HG03469 (cell line): ENCODE results near the gene ASPRV1.

ENCODE experiments used
- ATAC-seq: cut with Tn5 transposase; IDR thresholded peaks from one replicate; pipeline ENCODE4 v1.9.1; 2021; ENCODE audit warnings: mild to moderate bottlenecking, moderate library complexity, moderate number of reproducible peaks; ENCODE audit not compliant: unreplicated experiment

Gene ASPRV1

DNA sequence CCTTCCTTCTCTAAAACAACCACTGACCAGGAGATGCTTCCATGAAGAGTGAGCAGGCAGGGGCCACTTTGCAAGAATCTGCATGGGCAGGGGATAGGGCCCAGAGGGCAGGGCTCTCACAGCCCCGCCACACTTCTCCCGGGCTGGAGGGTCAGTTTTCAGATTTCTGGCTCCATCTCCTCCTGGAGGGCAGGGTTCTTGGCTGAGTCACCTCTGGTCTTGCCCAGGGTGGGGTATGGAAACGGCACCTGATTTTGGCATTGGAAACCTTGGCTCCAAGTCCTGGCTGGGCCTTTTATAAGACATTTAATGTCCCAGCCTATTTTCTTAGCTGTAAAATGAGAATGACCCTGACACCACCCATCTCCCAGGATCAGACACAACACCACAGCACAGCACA, 27.6 kb upstream of the ASPRV1 start:
- no peak for ATAC-seq

DNA sequence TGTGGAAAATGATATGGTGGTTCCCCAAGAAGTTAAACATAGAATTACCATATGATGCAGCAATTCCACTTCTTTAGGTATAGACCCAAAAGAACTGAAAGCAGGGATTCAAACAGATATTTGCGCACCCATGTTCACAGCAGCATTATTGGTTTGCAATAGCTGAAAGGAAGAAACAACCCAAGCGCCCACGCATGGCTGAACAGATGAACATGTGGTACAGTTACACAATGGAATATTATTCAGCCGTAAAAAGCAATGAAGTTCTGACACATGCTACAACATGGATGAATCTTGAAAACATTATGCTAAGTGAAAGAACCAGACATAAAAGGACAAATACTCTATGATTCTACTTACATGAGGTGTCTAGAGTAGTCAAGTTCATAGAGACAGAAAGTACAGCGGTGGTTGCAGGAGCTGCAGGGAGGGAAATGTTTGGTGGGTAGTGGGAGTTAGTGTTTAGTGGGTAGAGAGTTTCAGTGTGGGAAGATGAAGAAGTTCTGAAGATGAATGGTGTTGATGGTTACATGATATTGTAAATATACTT, 26.7 kb upstream of the ASPRV1 start:
- no peak for ATAC-seq

- ATAC-seq, result no peak
Measured at GRCh38 chr2:69986691-69987090, 25.3 kb upstream of the ASPRV1 start.

GRCh38 chr2:69985688-69986087, 24.3 kb upstream of the ASPRV1 start:
- no peak for ATAC-seq

- no peak for ATAC-seq
Measured at GRCh38 chr2:69985216-69985615, 23.8 kb upstream of the ASPRV1 start.

DNA sequence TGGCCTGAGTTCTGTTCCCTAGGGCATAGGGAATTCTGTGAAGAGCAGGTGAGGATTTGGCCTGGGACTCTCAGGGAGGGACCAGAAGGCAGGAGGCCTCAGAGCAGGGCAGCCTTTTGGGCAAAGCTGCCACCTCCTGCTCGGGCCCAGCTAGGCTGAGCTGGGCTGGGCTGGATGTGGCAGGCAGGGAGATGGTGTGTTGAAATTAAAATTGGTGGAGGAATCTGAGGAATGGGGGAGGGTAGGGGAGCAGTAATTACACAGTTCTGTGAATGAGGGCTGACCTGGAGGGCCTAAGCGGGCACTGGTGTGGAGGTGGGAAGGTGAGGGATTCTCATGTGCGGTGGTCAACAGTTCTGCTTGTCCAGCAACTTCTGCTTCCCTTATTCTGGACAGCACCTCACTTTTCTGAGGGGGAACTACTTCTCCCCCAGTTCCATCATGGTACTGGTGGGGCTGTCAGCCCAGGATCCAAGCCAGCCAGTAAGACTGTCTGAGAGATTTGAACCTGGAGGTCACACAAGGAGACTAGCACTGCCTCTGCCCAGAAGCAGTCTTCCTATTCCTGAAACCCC, 22.0 kb upstream of the ASPRV1 start:
- no peak for ATAC-seq

- no peak for ATAC-seq
Measured at GRCh38 chr2:69979902-69980807, 18.7 kb upstream of the ASPRV1 start.

DNA sequence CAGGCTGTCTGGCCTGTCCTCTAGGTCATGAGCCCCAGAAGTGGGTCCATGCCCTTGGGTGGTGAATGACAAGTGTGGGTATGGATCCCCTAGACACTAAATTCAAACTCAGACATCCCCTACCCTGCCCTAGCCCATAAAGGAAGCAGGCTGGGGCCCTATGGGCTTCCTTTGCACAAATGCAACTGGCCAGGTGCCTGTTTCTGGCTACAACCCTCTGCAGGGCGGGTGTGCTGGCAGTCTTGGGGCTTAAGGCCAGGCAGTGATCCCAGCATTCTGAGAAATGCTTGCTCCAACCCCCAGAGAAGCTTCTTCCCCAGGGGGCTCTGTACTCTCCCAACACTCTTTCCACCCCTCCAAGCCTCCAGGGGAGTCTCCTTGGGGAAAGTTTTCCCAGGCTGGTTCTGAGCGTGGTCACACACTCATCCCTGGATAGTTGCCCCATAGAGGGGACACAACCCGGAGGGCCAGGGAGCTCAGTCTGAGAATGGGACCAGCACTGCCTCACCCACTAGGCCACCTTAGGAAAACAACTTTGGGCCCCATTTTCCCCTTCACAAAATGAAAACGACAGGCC, 16.6 kb upstream of the ASPRV1 start:
- ATAC-seq, result no peak

GRCh38 chr2:69977186-69977585, 15.8 kb upstream of the ASPRV1 start:
- no peak for ATAC-seq

DNA sequence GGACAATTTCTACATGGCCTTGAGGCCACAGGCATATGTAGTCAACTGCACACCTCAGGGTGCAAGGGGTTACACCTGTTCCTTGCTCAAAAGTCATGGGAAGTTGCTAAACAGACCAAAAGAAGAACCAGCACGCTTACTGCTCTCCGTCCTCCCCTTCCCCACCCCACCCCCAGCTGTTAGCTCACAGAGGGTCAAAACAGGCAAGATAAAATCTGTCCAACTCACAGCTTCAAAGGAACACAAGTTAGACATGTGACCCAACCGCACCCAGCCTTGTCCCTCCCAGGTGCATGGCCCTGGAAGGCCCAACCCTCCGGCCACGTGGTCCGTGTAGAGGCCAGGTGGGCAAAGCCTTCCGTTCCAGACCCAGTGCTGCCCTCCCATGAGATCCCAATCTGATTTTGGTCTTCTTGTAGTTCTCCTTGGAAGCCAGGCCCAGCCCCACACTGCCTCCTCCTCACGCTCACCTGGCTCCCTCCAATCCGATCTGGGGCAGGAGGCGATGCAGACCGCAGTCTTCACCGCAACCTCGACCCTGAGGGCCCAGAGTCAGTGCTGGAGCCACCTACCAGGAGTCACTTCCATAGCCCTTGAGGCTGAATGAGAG, 14.5 kb upstream of the ASPRV1 start:
- ATAC-seq, result no peak

DNA sequence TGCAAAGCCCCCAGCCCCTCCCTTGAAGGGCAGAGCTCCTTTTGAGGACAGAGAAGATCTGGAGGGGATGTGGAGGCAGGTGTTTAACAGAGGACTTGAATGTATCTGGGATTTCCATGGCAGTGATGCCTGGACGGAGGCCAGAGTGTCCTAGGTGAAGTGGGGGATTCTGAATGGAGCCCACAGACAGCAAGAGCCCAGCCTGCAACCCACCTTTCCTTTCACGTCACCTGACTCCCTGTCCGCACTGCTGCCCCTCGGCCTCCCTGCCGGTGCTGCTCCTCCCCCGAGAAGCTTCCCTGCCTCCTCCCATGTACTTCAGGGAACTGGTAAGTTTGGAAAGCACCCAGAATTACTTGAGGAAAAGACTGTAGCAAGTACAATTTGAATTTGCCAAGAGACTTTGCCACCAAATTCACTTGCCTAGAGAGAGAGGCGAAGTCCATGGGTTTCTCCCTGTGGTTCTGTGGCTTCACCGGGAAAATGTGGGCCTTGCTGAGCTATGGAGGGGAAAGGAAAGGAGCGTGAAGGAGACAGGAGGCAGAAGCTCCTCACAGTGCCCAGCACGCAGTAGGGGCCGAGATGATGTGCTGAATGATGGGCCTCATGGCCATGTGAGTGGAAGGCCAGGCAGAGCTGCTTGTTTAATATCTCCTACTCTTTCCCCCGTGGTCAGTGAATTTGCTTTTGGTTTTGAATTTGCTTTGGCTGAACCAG, 13.9 kb upstream of the ASPRV1 start:
- no peak for ATAC-seq

GRCh38 chr2:69973335-69973735, 11.9 kb upstream of the ASPRV1 start:
- ATAC-seq, result no peak

GRCh38 chr2:69972822-69973221, 11.4 kb upstream of the ASPRV1 start:
- no peak for ATAC-seq

DNA sequence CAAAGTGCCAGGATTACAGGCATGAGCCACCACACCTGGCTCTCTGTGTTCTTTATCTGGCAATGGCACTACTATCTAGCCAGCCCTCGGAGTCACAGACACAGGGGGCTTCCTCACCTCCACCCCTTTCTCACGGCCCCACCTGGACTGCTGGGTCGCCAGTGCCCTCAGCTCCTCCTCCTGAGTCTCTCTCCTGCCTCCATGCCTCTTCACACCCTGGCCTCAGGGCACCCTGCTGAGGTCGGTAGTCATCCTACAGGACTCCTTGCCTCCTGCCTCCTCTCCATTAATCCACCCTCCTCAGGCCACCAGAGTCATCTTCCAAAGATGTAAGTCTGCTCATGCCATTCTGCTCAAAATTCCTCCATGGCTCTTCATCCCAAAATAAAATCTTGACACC, 8.6 kb upstream of the ASPRV1 start:
- no peak for ATAC-seq

DNA sequence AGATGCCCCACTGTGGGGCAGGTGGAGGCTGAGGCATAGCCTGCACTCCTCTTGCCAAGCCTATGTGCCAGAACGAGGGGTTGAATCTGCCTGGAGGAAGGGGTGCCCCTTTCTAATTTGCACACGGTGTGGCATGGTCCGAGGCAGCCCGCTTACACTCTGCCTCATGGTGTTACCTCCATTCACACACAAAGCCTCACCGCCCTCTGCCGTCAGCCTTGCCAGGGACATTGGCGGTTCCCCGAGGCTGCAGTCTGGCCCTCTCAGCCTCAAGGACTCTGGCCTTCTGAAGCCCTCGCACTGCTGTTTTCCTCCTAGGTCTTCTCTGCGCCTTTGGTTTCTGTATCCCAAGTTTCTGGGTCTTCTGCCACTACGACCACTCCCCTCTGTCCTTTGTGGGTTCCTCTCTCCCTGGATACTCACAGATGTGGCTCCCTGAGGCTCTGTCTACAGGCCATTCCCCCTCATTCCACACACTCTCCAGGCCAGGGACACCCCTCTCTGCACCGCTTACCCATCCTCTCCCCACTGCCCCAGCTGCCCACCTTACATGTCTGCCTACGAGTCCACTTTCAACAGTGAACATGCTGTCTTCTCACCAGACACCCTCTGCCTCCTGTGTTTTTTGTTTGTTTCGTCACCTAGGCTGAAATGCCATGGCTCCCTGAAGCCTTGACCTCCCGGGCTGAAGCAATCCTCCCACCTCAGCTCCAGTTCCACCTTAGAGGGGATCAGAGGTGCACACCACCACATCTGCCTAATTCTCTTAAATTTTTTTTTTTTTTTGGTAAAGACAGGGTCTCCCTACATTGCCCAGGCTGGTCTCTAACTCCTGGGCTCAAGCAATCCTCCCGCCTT, 7.9 kb upstream of the ASPRV1 start:
- no peak for ATAC-seq

GRCh38 chr2:69968609-69969008, 7.2 kb upstream of the ASPRV1 start:
- no peak for ATAC-seq

- ATAC-seq, result no peak
Measured at GRCh38 chr2:69966496-69966895, 5.1 kb upstream of the ASPRV1 start.

- ATAC-seq, result no peak
Measured at GRCh38 chr2:69965756-69966445, 4.5 kb upstream of the ASPRV1 start.

DNA sequence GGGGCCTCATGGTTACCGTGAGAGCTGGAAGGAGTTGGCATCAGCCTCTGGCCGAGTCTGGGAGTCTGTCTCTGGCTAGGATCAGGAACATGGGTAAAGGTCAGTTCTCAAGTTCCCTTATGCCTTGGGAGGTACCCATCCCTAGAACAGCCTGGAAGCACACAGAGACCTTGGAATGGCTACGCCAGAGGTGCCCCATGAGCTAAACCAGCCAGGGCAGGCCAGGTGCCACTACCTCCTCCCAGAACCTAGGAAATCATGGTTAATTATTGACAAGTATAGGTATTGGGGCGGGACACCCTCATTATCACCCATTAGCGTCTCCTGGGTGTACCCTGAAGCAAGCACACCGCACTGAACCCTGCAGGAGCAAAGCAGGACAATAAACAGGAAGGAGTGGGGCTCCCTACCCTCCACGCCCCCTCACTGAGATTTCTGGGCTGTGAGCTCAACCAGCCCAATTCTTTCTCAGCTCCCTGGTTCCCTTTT, 3.0 kb upstream of the ASPRV1 start:
- no peak for ATAC-seq
